H9 (cell line): Measurements from ENCODE around the gene NUDT3. TPM values are rescaled to one million over a fixed set of nuclear protein-coding genes. Genes with fewer than 3 reads are reported as not detected.

Experiments used
- DNase-seq: peaks from one replicate; pipeline ENCODE4 v3.0.0-alpha.2; 2017
- H2AFZ ChIP-seq: one replicate; pipeline ENCODE4 v1.6.1; 2013; ENCODE audit warnings: mild to moderate bottlenecking, low read length, control low read depth, moderate library complexity
- H2AK5ac ChIP-seq: 2 replicates; pipeline ENCODE4 v1.6.1; 2013; ENCODE audit warnings: low read length, control low read depth, mixed read lengths; ENCODE audit not compliant: insufficient read length
- H2BK120ac ChIP-seq: one replicate; pipeline ENCODE4 v1.6.1; 2013; ENCODE audit warnings: low read depth, mild to moderate bottlenecking, low read length, control low read depth, inconsistent platforms; ENCODE audit not compliant: poor library complexity, severe bottlenecking
- H2BK12ac ChIP-seq: 2 replicates; pipeline ENCODE4 v1.6.1; 2013; ENCODE audit warnings: low read length, control low read depth, mixed read lengths, low read depth; ENCODE audit not compliant: insufficient read length
- H2BK15ac ChIP-seq: 2 replicates; pipeline ENCODE4 v1.6.1; 2013; ENCODE audit warnings: low read depth, low read length, control low read depth
- H2BK20ac ChIP-seq: one replicate; pipeline ENCODE4 v1.6.1; 2013; ENCODE audit warnings: low read depth, mild to moderate bottlenecking, low read length, control low read depth, inconsistent platforms; ENCODE audit not compliant: poor library complexity, severe bottlenecking
- H2BK5ac ChIP-seq: 2 replicates; pipeline ENCODE4 v1.6.1; 2013; ENCODE audit warnings: low read length, control low read depth, mixed read lengths; ENCODE audit not compliant: insufficient read length
- H3K14ac ChIP-seq: 2 replicates; pipeline ENCODE4 v1.6.1; 2013; ENCODE audit warnings: low read length, control low read depth; ENCODE audit not compliant: insufficient read depth
- H3K18ac ChIP-seq: 2 replicates; pipeline ENCODE4 v1.6.1; 2013; ENCODE audit warnings: low read depth, mild to moderate bottlenecking, mixed read lengths, low read length, control low read depth; ENCODE audit not compliant: insufficient read length
- H3K23ac ChIP-seq: 2 replicates; pipeline ENCODE4 v1.6.1; 2013; ENCODE audit warnings: low read length, control low read depth, mixed read lengths, low read depth; ENCODE audit not compliant: insufficient read length
- H3K23me2 ChIP-seq: 2 replicates; pipeline ENCODE4 v1.6.1; 2013; ENCODE audit warnings: low read depth, mild to moderate bottlenecking, mixed read lengths, low read length, control low read depth; ENCODE audit not compliant: insufficient read length, poor library complexity, severe bottlenecking
- H3K27ac ChIP-seq: 2 replicates; pipeline ENCODE4 v1.5.1; 2013; ENCODE audit warnings: low read length, control low read depth, mixed read lengths, low read depth; ENCODE audit not compliant: insufficient read length
- H3K27me3 ChIP-seq: 2 replicates; pipeline ENCODE4 v1.6.1; 2013; ENCODE audit warnings: low read length, control low read depth, inconsistent platforms; ENCODE audit not compliant: insufficient read depth
- H3K4ac ChIP-seq: 2 replicates; pipeline ENCODE4 v1.6.1; 2013; ENCODE audit warnings: low read depth, mild to moderate bottlenecking, control low read depth, inconsistent platforms, low read length, moderate library complexity
- H3K4me1 ChIP-seq: 2 replicates; pipeline ENCODE4 v1.6.1; 2013; ENCODE audit warnings: low read length, control low read depth, inconsistent platforms; ENCODE audit not compliant: insufficient read depth
- H3K4me2 ChIP-seq: 2 replicates; pipeline ENCODE4 v1.6.1; 2013; ENCODE audit warnings: low read length, control low read depth, mixed read lengths; ENCODE audit not compliant: insufficient read length, insufficient read depth
- H3K56ac ChIP-seq: 2 replicates; pipeline ENCODE4 v1.6.1; 2013; ENCODE audit warnings: low read depth, mild to moderate bottlenecking, mixed read lengths, low read length, control low read depth; ENCODE audit not compliant: insufficient read length
- H3K79me1 ChIP-seq: 2 replicates; pipeline ENCODE4 v1.6.1; 2013; ENCODE audit warnings: low read depth, mild to moderate bottlenecking, moderate library complexity, low read length, control low read depth, inconsistent platforms; ENCODE audit not compliant: insufficient read depth, poor library complexity, severe bottlenecking
- H3K79me2 ChIP-seq: 2 replicates; pipeline ENCODE4 v1.6.1; 2013; ENCODE audit warnings: low read length, control low read depth, inconsistent platforms; ENCODE audit not compliant: insufficient read depth
- H3K9ac ChIP-seq: 2 replicates; pipeline ENCODE4 v1.6.1; 2013; ENCODE audit warnings: low read length, control low read depth, mixed read lengths; ENCODE audit not compliant: insufficient read length; ENCODE audit errors: extremely low read depth
- H3K9me3 ChIP-seq: one replicate; pipeline ENCODE4 v1.6.1; 2013; ENCODE audit warnings: low read depth, low read length, inconsistent platforms; ENCODE audit not compliant: control insufficient read depth
- H3T11ph ChIP-seq: one replicate; pipeline ENCODE4 v1.6.1; 2013; ENCODE audit warnings: mild to moderate bottlenecking, low read length, control low read depth, inconsistent platforms
- H4K20me1 ChIP-seq: one replicate; pipeline ENCODE4 v1.6.1; 2013; ENCODE audit not compliant: control insufficient read depth, insufficient read length, insufficient read depth
- H4K5ac ChIP-seq: 2 replicates; pipeline ENCODE4 v1.6.1; 2013; ENCODE audit warnings: low read depth, mild to moderate bottlenecking, mixed read lengths, low read length, control low read depth; ENCODE audit not compliant: insufficient read length
- H4K8ac ChIP-seq: replicated peaks from 2 replicates; pipeline ENCODE4 v1.6.1; 2013; ENCODE audit warnings: low read length, control low read depth, mixed read lengths, low read depth; ENCODE audit not compliant: insufficient read length
- H4K91ac ChIP-seq: 2 replicates; pipeline ENCODE4 v1.6.1; 2013; ENCODE audit warnings: low read depth, mild to moderate bottlenecking, moderate library complexity, mixed read lengths, low read length, control low read depth; ENCODE audit not compliant: insufficient read length
- H3K27ac Mint-ChIP-seq, 3 experiments: 2 replicates in 2 of 3; 3 replicates in 1 of 3; pipeline ENCODE4 v1.8.0; 2020 to 2021; ENCODE audit warnings: mixed read lengths in 3 of 3, mild to moderate bottlenecking in 1 of 3, moderate library complexity in 1 of 3
- H3K27me3 Mint-ChIP-seq: 2 replicates; pipeline ENCODE4 v1.8.0; 2021; ENCODE audit warnings: low read depth, mild to moderate bottlenecking, moderate library complexity, mixed read lengths
- H3K36me3 Mint-ChIP-seq, 3 experiments: 2 replicates in 2 of 3; 3 replicates in 1 of 3; pipeline ENCODE4 v1.8.0; 2020 to 2021; ENCODE audit warnings: low read depth in 3 of 3, mixed read lengths in 3 of 3; ENCODE audit not compliant: insufficient read depth in 1 of 3
- H3K4me1 Mint-ChIP-seq, 2 experiments: 2 replicates each; pipeline ENCODE4 v1.8.0; 2020; ENCODE audit warnings: mixed read lengths in 2 of 2
- H3K4me3 Mint-ChIP-seq, 2 experiments: 2 replicates in 1 of 2; 3 replicates in 1 of 2; pipeline ENCODE4 v1.8.0; 2020 to 2021; ENCODE audit warnings: mild to moderate bottlenecking in 2 of 2, mixed read lengths in 2 of 2, moderate library complexity in 1 of 2
- H3K9me3 Mint-ChIP-seq, 2 experiments: 2 replicates in 1 of 2; 3 replicates in 1 of 2; pipeline ENCODE4 v1.8.0; 2020; ENCODE audit warnings: mild to moderate bottlenecking in 2 of 2, mixed read lengths in 2 of 2, moderate library complexity in 1 of 2
- WGBS: extraction: QIAGEN DNeasy Blood & Tissue Kit; methylation state at CpG from one replicate; pipeline ENCODE4 v1.1.7; 2013; ENCODE audit warnings: missing lambda C conversion rate, low lambda C conversion rate, mixed read lengths; ENCODE audit not compliant: insufficient read length; ENCODE audit errors: extremely low coverage; 5-methylcytosine and 5-hydroxymethylcytosine counted together
- total RNA-seq: library from RNA; stranded (reverse); gene quantifications from 2 replicates; pipeline ENCODE4 v1.2.1, GENCODE V29; 2021
- TF ChIP-seq, protein P1 (sequence below): fragments of 200-600 bp; sonication (generic); conservative IDR thresholded peaks from 3 replicates; pipeline ENCODE4 v1.8.0; 2021; ENCODE audit warnings: antibody characterized with exemption, mild to moderate bottlenecking

The NUDT3 gene
- total RNA-seq, 1 experiment from 2014 or later: 23.6 TPM

- Histone ChIP-seq H2AFZ (no peak within 1 kb of the TSS), H4K91ac (peak within 1 kb of the TSS; percentile 2), H3K23ac (no peak within 1 kb of the TSS), H4K20me1 (no peaks in the 10 kb centered on the region), H2BK5ac (no peak within 1 kb of the TSS), H2BK12ac (no peak within 1 kb of the TSS), H3K27ac (no peak within 1 kb of the TSS), H3K4ac (no peak within 1 kb of the TSS; the same call in 1 of the 2 replicates), H3K18ac (peak within 1 kb of the TSS; percentile 83), H3K4me2 (peak within 1 kb of the TSS; percentile 85), H3K14ac (peak within 1 kb of the TSS; percentile 84), H4K5ac (peak within 1 kb of the TSS; percentile 50), H3K4me1 (no peaks in the 10 kb centered on the region), H3K79me1 (peaks cover 6% of the 10 kb centered on the region), H2BK120ac (no peak within 1 kb of the TSS), H4K8ac (peak within 1 kb of the TSS; percentile 43), H2BK20ac (no peak within 1 kb of the TSS), H3K27me3 (no peaks in the 10 kb centered on the region), H3K9me3 (no peaks in the 10 kb centered on the region), H3K56ac (no peak within 1 kb of the TSS), H3T11ph (no peak within 1 kb of the TSS), H2AK5ac (no peak within 1 kb of the TSS), H3K23me2 (peaks cover 5% of the 10 kb centered on the region), H3K79me2 (peaks cover 9% of the 10 kb centered on the region; the same call in 1 of the 2 replicates), H2BK15ac (no peak within 1 kb of the TSS), H3K9ac (peak within 1 kb of the TSS; percentile 93)
- no peaks in the 10 kb centered on the region for H3K27me3 Mint-ChIP-seq
- H3K36me3 Mint-ChIP-seq: peaks cover 42 to 55% (median 50%) of the 10 kb centered on the region in 3 experiments
- peak within 1 kb of the TSS; percentile 99 to 100 (median 100) for H3K27ac Mint-ChIP-seq
- H3K4me3 Mint-ChIP-seq: peak within 1 kb of the TSS; percentile 99
- TF ChIP-seq, protein P1, sequence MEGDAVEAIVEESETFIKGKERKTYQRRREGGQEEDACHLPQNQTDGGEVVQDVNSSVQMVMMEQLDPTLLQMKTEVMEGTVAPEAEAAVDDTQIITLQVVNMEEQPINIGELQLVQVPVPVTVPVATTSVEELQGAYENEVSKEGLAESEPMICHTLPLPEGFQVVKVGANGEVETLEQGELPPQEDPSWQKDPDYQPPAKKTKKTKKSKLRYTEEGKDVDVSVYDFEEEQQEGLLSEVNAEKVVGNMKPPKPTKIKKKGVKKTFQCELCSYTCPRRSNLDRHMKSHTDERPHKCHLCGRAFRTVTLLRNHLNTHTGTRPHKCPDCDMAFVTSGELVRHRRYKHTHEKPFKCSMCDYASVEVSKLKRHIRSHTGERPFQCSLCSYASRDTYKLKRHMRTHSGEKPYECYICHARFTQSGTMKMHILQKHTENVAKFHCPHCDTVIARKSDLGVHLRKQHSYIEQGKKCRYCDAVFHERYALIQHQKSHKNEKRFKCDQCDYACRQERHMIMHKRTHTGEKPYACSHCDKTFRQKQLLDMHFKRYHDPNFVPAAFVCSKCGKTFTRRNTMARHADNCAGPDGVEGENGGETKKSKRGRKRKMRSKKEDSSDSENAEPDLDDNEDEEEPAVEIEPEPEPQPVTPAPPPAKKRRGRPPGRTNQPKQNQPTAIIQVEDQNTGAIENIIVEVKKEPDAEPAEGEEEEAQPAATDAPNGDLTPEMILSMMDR: no peak
- peaks cover 20 to 21% of the 10 kb centered on the region in 2 experiments for H3K4me1 Mint-ChIP-seq
- WGBS: no CpG with 5 or more reads among the region's 58 CpGs
- peaks cover 8 to 10% of the 10 kb centered on the region in 2 experiments for H3K9me3 Mint-ChIP-seq
- peak; percentile 94 for DNase-seq
Measured at GRCh38 chr6:34425498-34426410, 33.3 kb upstream of the NUDT3 start, which contains the start of gene RPS10. RPS10 (minus strand) TSS chr6:34426069; CDS start chr6:34425221, 848 bp downstream.
